ENCODE data around the gene CMTM1. TPM values are rescaled to one million over a fixed set of nuclear protein-coding genes. Genes with fewer than 3 reads are reported as not detected.

CMTM1 gene
- total RNA-seq, 1 experiment from 2014 or later = 5.2 TPM

DNA sequence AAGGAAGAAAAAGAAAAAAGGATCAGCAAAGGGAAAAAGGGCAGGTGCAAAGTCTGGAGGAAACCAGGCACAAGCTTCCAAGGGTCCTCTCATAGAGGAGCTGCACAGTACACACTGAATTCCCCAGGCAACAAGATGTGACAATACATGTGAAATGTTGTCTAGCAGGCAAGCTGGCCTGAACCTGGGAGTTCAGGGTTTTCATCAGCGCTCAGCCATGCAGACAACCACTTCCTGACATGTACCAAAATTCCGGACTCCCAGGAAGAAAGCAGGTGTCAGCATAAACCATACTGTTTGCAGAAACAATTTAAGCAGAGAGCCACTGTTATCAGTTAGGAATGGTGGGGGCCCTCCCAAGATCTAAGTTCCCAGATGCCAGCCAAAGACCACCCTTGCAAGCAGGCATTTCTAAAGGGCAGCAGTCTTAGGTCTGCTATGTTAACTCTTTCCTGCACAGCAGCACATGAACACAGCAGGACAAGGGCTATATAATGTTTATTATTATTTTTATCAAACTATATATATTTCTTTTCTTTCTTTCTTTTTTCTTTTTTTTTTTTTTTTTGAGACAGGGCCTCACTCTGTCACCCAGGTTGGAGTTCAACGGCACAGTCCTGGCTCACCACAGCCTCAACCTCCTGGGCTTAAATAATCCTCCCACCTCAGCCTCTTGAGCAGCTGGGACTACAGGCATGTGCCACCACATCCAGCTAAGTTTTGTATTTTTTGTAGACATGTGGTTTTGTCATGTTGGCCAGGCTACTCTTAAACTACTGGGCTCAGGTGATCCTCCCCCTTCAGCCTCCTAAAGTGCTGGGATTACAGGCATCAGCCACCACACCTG lies 26.4 kb upstream of the CMTM1 start:
- H3K4me1 ChIP-seq (ENCODE audit: control insufficient read depth in 1 of 2, insufficient read depth in 2 of 2, low read length in 2 of 2) = no peaks in the 10 kb centered on the region
- H3K4me2 ChIP-seq (ENCODE audit: low read length) = no peak overlapping the region
- no peaks in the 10 kb centered on the region for H4K20me1 ChIP-seq (ENCODE audit: insufficient read depth)
- H3K4me3 ChIP-seq (replicated peaks in 1 of 2; ENCODE audit: low read depth in 1 of 2, low read length in 2 of 2) = no peak overlapping the region
- no peak overlapping the region for H2AFZ ChIP-seq (ENCODE audit: low read depth, low read length, poor library complexity, severe bottlenecking)
- ATAC-seq (no peak), DNase-seq (ENCODE audit: low read depth, low spot score) (no peak)
- H3K27me3 ChIP-seq (ENCODE audit: insufficient read depth, low read length) = no peaks in the 10 kb centered on the region
- intact Hi-C loops (cut with micrococcal nuclease) = no loop called here
- ChIA-PET CTCF (interaction anchor here (0.7 kb wide), 1 partner anchor 18 kb away, joined by 3 read pairs; no protein-coding TSS in a partner anchor), POLR2A (no interaction called here), RAD21 (ENCODE audit: low non-redundant PET in 1 of 2, low total read pairs in 2 of 2, uncharacterized antibody in 2 of 2, unreplicated experiment in 2 of 2) (no interaction called here)
- no peaks in the 10 kb centered on the region; a peak in 1 of 4 replicates for H3K36me3 ChIP-seq (ENCODE audit: control insufficient read depth in 1 of 2, insufficient read depth in 2 of 2, low read length in 2 of 2)
- no peaks in the 10 kb centered on the region for H3K9me2 ChIP-seq (ENCODE audit: insufficient read depth)
- no peaks in the 10 kb centered on the region for H3K9me3 ChIP-seq (ENCODE audit: control insufficient read depth in 1 of 2, insufficient read depth in 1 of 2, low read depth in 1 of 2, low read length in 2 of 2)
- no TSS peak for BruUV-seq (replicated peaks)
- TF ChIP-seq, protein P1, sequence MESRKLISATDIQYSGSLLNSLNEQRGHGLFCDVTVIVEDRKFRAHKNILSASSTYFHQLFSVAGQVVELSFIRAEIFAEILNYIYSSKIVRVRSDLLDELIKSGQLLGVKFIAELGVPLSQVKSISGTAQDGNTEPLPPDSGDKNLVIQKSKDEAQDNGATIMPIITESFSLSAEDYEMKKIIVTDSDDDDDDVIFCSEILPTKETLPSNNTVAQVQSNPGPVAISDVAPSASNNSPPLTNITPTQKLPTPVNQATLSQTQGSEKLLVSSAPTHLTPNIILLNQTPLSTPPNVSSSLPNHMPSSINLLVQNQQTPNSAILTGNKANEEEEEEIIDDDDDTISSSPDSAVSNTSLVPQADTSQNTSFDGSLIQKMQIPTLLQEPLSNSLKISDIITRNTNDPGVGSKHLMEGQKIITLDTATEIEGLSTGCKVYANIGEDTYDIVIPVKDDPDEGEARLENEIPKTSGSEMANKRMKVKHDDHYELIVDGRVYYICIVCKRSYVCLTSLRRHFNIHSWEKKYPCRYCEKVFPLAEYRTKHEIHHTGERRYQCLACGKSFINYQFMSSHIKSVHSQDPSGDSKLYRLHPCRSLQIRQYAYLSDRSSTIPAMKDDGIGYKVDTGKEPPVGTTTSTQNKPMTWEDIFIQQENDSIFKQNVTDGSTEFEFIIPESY (IDR thresholded peaks at IDR 0.05; ENCODE audit: extremely low read depth, insufficient replicate concordance, low read length) = no peak
- TF ChIP-seq EZH2 (IDR thresholded peaks at IDR 0.05) = no peak
- TF ChIP-seq EZH2phosphoT487 (IDR thresholded peaks at IDR 0.05; ENCODE audit: borderline replicate concordance) = no peak
- no peak for TF ChIP-seq SIN3A (IDR thresholded peaks at IDR 0.05; ENCODE audit: low read depth)
- H3K79me2 ChIP-seq (ENCODE audit: insufficient read depth, low read length) = no peaks in the 10 kb centered on the region
- H3K9ac ChIP-seq (ENCODE audit: low read length) = no peak overlapping the region
- no peak overlapping the region for H3K27ac ChIP-seq (ENCODE audit: low read depth, low read length)
